K562 (cell line): ENCODE measurements around the gene RHOF. TPM values are rescaled to one million over a fixed set of nuclear protein-coding genes. Genes with fewer than 3 reads are reported as not detected.
A peak's percentile ranks its signal among the peaks of the same experiment; 100 is the strongest.

ENCODE experiments used
- ARNT ChIP-seq, 2 experiments: fragments of 450-650 bp; IDR thresholded peaks; 2 replicates each; pipeline ENCODE4 v1.6.1; 2016; ENCODE audit warnings: mild to moderate bottlenecking in 1 of 2
- BCOR ChIP-seq: fragments of 450-650 bp; IDR thresholded peaks from 2 replicates; pipeline ENCODE4 v1.6.1; 2016
- BRF1 ChIP-seq: IDR thresholded peaks from 3 replicates; pipeline ENCODE4 v1.6.1; 2011; ENCODE audit warnings: borderline replicate concordance, mild to moderate bottlenecking; ENCODE audit not compliant: insufficient read length; ENCODE audit errors: extremely low read depth
- CTCF ChIP-seq, 3 experiments: IDR thresholded peaks in 2 of 3; conservative IDR thresholded peaks in 1 of 3; 2 replicates each; pipeline ENCODE4 v1.5.1; 2011 to 2012; ENCODE audit warnings: low read length in 3 of 3, mild to moderate bottlenecking in 3 of 3, control low read depth in 2 of 3, improper control_type of control experiment in 1 of 3, inconsistent platforms in 1 of 3, low read depth in 1 of 3, mixed read lengths in 1 of 3, moderate library complexity in 1 of 3; ENCODE audit not compliant: insufficient read depth in 2 of 3
- DACH1 ChIP-seq: fragments of 450-650 bp; IDR thresholded peaks from 2 replicates; pipeline ENCODE4 v1.6.1; 2018; ENCODE audit not compliant: partially characterized antibody
- EHMT2 ChIP-seq: fragments of 450-650 bp; IDR thresholded peaks from 2 replicates; pipeline ENCODE4 v1.6.1; 2018; ENCODE audit warnings: antibody characterized with exemption
- FOSL1 ChIP-seq: fragments of 200-800 bp; sonication (Bioruptor generic); conservative IDR thresholded peaks from 2 replicates; pipeline ENCODE4 v1.6.1; 2016; ENCODE audit warnings: missing genetic modification characterization, missing compliant biosample characterization
- FOXJ2 ChIP-seq: fragments of 200-800 bp; sonication (Bioruptor generic); IDR thresholded peaks from 2 replicates; pipeline ENCODE4 v1.6.1; 2016; ENCODE audit warnings: missing genetic modification characterization, missing compliant biosample characterization
- GTF2F1 ChIP-seq: IDR thresholded peaks from 2 replicates; pipeline ENCODE4 v1.6.1; 2011; ENCODE audit warnings: low read depth, low read length, improper control_type of control experiment
- HBP1 ChIP-seq: fragments of 450-650 bp; formaldehyde crosslinking; IDR thresholded peaks from 2 replicates; pipeline ENCODE4 v1.4.0; 2022; ENCODE audit warnings: missing genetic modification characterization
- HNRNPUL1 ChIP-seq: fragments of 200-400 bp; formaldehyde crosslinking; IDR thresholded peaks from 2 replicates; pipeline ENCODE4 v1.6.1; 2017; ENCODE audit warnings: low read length
- L3MBTL2 ChIP-seq: fragments of 450-650 bp; IDR thresholded peaks from 2 replicates; pipeline ENCODE4 v1.6.1; 2016; ENCODE audit warnings: mild to moderate bottlenecking, moderate library complexity
- MTA3 ChIP-seq: fragments of 450-650 bp; formaldehyde crosslinking; IDR thresholded peaks from 2 replicates; pipeline ENCODE4 v1.6.1; 2017; ENCODE audit warnings: mild to moderate bottlenecking, borderline replicate concordance
- MTF1 ChIP-seq: fragments of 250-450 bp; sonication (Bioruptor Pico); IDR thresholded peaks from 2 replicates; pipeline ENCODE4 v1.9.0; 2021; ENCODE audit warnings: moderate library complexity, mild to moderate bottlenecking, inconsistent platforms, borderline replicate concordance
- MYNN ChIP-seq, 2 experiments: sonication (generic); formaldehyde crosslinking in 1 of 2; IDR thresholded peaks; 2 replicates each; pipeline versions ENCODE4 v1.5.0 to v1.6.1; 2016 to 2020; ENCODE audit warnings: antibody characterized with exemption in 1 of 2, missing genetic modification reagents in 1 of 2
- NFXL1 ChIP-seq: fragments of 450-650 bp; formaldehyde crosslinking; IDR thresholded peaks from 2 replicates; pipeline ENCODE4 v1.4.0; 2021; ENCODE audit warnings: mild to moderate bottlenecking
- POLR2AphosphoS5 ChIP-seq: IDR thresholded peaks from 2 replicates; pipeline ENCODE4 v1.6.1; 2011; ENCODE audit warnings: mild to moderate bottlenecking, low read depth, low read length, moderate library complexity; ENCODE audit not compliant: control insufficient read depth, insufficient read depth
- SP2 ChIP-seq: IDR thresholded peaks from 2 replicates; pipeline ENCODE4 v1.6.1; 2011; ENCODE audit warnings: mild to moderate bottlenecking, low read depth, low read length, moderate library complexity; ENCODE audit not compliant: poor library complexity, severe bottlenecking; ENCODE audit errors: extremely low read depth
- THAP12 ChIP-seq: fragments of 250-450 bp; sonication (Bioruptor Pico); IDR thresholded peaks from 2 replicates; pipeline ENCODE4 v1.9.0; 2021; ENCODE audit warnings: mild to moderate bottlenecking, inconsistent platforms
- ZBTB7A ChIP-seq: IDR thresholded peaks from 2 replicates; pipeline ENCODE4 v1.6.1; 2011; ENCODE audit warnings: low read depth, mild to moderate bottlenecking, low read length, moderate library complexity, borderline replicate concordance; ENCODE audit not compliant: control insufficient read depth
- ZBTB8A ChIP-seq: fragments of 450-650 bp; IDR thresholded peaks from 2 replicates; pipeline ENCODE4 v1.6.1; 2018; ENCODE audit warnings: mild to moderate bottlenecking, moderate library complexity; ENCODE audit not compliant: partially characterized antibody
- ZNF134 ChIP-seq: fragments of 250-450 bp; sonication (Bioruptor Pico); conservative IDR thresholded peaks from 2 replicates; pipeline ENCODE4 v1.4.0; 2020
- ZNF644 ChIP-seq: fragments of 200-800 bp; sonication (Bioruptor generic); IDR thresholded peaks from 2 replicates; pipeline ENCODE4 v1.6.1; 2016; ENCODE audit warnings: low read depth, missing genetic modification characterization, missing compliant biosample characterization
- ZNF785 ChIP-seq: fragments of 250-450 bp; sonication (Bioruptor Pico); IDR thresholded peaks from 2 replicates; pipeline ENCODE4 v1.4.0; 2020; ENCODE audit warnings: mild to moderate bottlenecking
- ZSCAN29 ChIP-seq: fragments of 450-650 bp; IDR thresholded peaks from 2 replicates; pipeline ENCODE4 v1.6.1; 2017
- polyA plus RNA-seq, 8 experiments: library from polyadenylated mRNA; depleted of rRNA in 4 of 8; stranded (reverse) in 5 of 8; unstranded in 3 of 8; fragments of >200 nt; fragmentation: Nextera tagmentation in 2 of 8; fragmentation: Illumina TruSeq in 1 of 8; extraction: Ambion mirVana in 2 of 8; extraction: Trizol in 1 of 8; gene quantifications; 2 replicates each; pipeline versions ENCODE4 v1.2.1 to v1.2.3, GENCODE V29; 2011 to 2014; ENCODE audit warnings: inconsistent platforms in 1 of 8, missing spikeins in 1 of 8
- total RNA-seq, 7 experiments: library from RNA; depleted of rRNA in 6 of 7; stranded (reverse); fragments of >200 nt in 6 of 7; fragmentation: Illumina TruSeq in 2 of 7; extraction: Trizol in 2 of 7; gene quantifications; 2 replicates each; pipeline versions ENCODE4 v1.2.1 to v1.2.3, GENCODE V29; 2011 to 2021; ENCODE audit warnings: low replicate concordance in 1 of 7

The RHOF gene
- total and polyA plus RNA-seq, 9 of the 15 experiments (the other 6 are each of a cell fraction or from before 2014, with no cell fraction given) = 0.13 to 10.1 (median 4.0) TPM

GRCh38 chr12:121812320-121812871 lies 18.9 kb upstream of the RHOF start (continued):
- no peak for TF ChIP-seq ZNF644 (tag)
- no peak for TF ChIP-seq ZSCAN29
- no peak for TF ChIP-seq ZBTB8A
- no peak for TF ChIP-seq GTF2F1
- TF ChIP-seq ARNT (IDR thresholded peaks at IDR 0.05) = no peak
- TF ChIP-seq EHMT2 = no peak
- TF ChIP-seq MTA3 = no peak
- TF ChIP-seq ZNF785 (CRISPR knock-in tag) = no peak
- TF ChIP-seq BRF1 = no peak
- no peak for TF ChIP-seq POLR2AphosphoS5
- no peak for TF ChIP-seq ZNF134 (CRISPR knock-in tag)
- TF ChIP-seq HBP1 (CRISPR knock-in tag) = no peak
- no peak for TF ChIP-seq ZBTB7A
- peak; percentile 33; the same call in 1 of the 2 replicates for TF ChIP-seq FOSL1 (tag)
- no peak for TF ChIP-seq L3MBTL2
- no peak for TF ChIP-seq MTF1 (CRISPR knock-in tag)
- peak; percentile 99 for TF ChIP-seq BCOR
- TF ChIP-seq SP2 = no peak
- peak in 1 of 3 experiments; percentile 23; a peak in 1 of 6 replicates for TF ChIP-seq CTCF (IDR thresholded peaks at IDR 0.05 in 2 of 3, conservative IDR thresholded peaks at IDR 0.05 in 1 of 3; ENCODE audit: insufficient read depth in 2 of 3, low read depth in 1 of 3, low read length in 3 of 3)
- no peak for TF ChIP-seq THAP12 (CRISPR knock-in tag)
- no peak for TF ChIP-seq HNRNPUL1
- no peak for TF ChIP-seq NFXL1 (CRISPR knock-in tag)
- no peak for TF ChIP-seq FOXJ2 (tag)
- no peak for TF ChIP-seq DACH1
- TF ChIP-seq MYNN (IDR thresholded peaks at IDR 0.05) = no peak
- no peak for TF ChIP-seq MYNN (CRISPR knock-in tag; IDR thresholded peaks at IDR 0.05)
